OCI-LY7 (cell line): ENCODE measurements around the gene ZSWIM8. TPM values are rescaled to one million over a fixed set of nuclear protein-coding genes. Genes with fewer than 3 reads are reported as not detected.

Source experiments
- BruUV-seq: library from RNA; stranded (reverse); fragments of 400-500 nt; replicated peaks from 2 replicates; lab custom pipeline; 2021; lab: Mats Ljungman, UMichigan
- CTCF ChIA-PET: fragments of 300-600 bp; sonication (Branson Sonifier 250); formaldehyde crosslinking; loops from one replicate; lab custom pipeline; 2022; ENCODE audit warnings: antibody characterized with exemption; ENCODE audit not compliant: unreplicated experiment; lab: Charles Lee
- POLR2A ChIA-PET: fragments of 300-600 bp; sonication (Branson Sonifier 250); formaldehyde crosslinking; loops from one replicate; lab custom pipeline; 2022; ENCODE audit warnings: antibody characterized with exemption; lab: Charles Lee
- DNase-seq: peaks from one replicate; pipeline ENCODE4 v3.0.0-alpha.2; 2015; ENCODE audit warnings: low spot score
- H2AFZ ChIP-seq: fragments of 200-600 bp; sonication (generic), shearing (Covaris generic); 2 replicates; pipeline ENCODE4 v1.6.1; 2014; ENCODE audit warnings: mild to moderate bottlenecking, antibody characterized with exemption, low read length, moderate library complexity
- H3K27ac ChIP-seq: fragments of 200-600 bp; sonication (generic); 2 replicates; pipeline ENCODE4 v1.5.1; 2014; ENCODE audit warnings: mixed run types, low read depth, mild to moderate bottlenecking, moderate library complexity, low read length, inconsistent platforms; ENCODE audit not compliant: poor library complexity, severe bottlenecking
- H3K36me3 ChIP-seq: fragments of 200-600 bp; sonication (generic); 2 replicates; pipeline ENCODE4 v1.6.1; 2014; ENCODE audit warnings: mild to moderate bottlenecking, antibody characterized with exemption, low read length, moderate library complexity, mixed read lengths; ENCODE audit not compliant: insufficient read depth
- H3K4me1 ChIP-seq: fragments of 200-600 bp; sonication (generic); 2 replicates; pipeline ENCODE4 v1.5.1; 2014; ENCODE audit warnings: mild to moderate bottlenecking, low read length; ENCODE audit not compliant: insufficient read depth, poor library complexity, severe bottlenecking
- H3K4me2 ChIP-seq: fragments of 200-600 bp; sonication (generic); 2 replicates; pipeline ENCODE4 v1.6.1; 2014; ENCODE audit warnings: mild to moderate bottlenecking, low read length
- H3K4me3 ChIP-seq: fragments of 200-600 bp; sonication (generic); 2 replicates; pipeline ENCODE4 v1.5.1; 2014; ENCODE audit warnings: mild to moderate bottlenecking, low read depth, low read length; ENCODE audit not compliant: poor library complexity, severe bottlenecking
- H3K79me2 ChIP-seq: fragments of 200-600 bp; sonication (generic); 2 replicates; pipeline ENCODE4 v1.6.1; 2016; ENCODE audit warnings: low read depth, mild to moderate bottlenecking, low read length, moderate library complexity, mixed read lengths; ENCODE audit not compliant: insufficient read depth
- H3K9me2 ChIP-seq: fragments of 200-600 bp; sonication (generic); 2 replicates; pipeline ENCODE4 v1.6.1; 2016; ENCODE audit warnings: mild to moderate bottlenecking, low read length, mixed read lengths; ENCODE audit not compliant: insufficient read depth
- H3K9me3 ChIP-seq: fragments of 200-600 bp; sonication (generic); 2 replicates; pipeline ENCODE4 v1.6.1; 2014; ENCODE audit warnings: mild to moderate bottlenecking, mixed run types, low read length, mixed read lengths
- H4K20me1 ChIP-seq: fragments of 200-600 bp; sonication (generic); 2 replicates; pipeline ENCODE4 v1.6.1; 2014; ENCODE audit warnings: mild to moderate bottlenecking, antibody characterized with exemption, low read length, moderate library complexity, mixed read lengths; ENCODE audit not compliant: insufficient read depth
- EZH2phosphoT487 ChIP-seq: fragments of 200-600 bp; sonication (generic); IDR thresholded peaks from 2 replicates; pipeline ENCODE4 v1.6.1; 2018; ENCODE audit warnings: low read depth, borderline replicate concordance, mild to moderate bottlenecking, mixed run types, antibody characterized with exemption, low read length, moderate library complexity, mixed read lengths
- intact Hi-C: fragments of 100-400 bp; cut with micrococcal nuclease; formaldehyde crosslinking; loops from one replicate; pipeline ENCODE4 v1.10.0; 2022; ENCODE audit not compliant: unreplicated experiment
- total RNA-seq, 2 experiments: library from RNA; depleted of rRNA in 1 of 2; stranded (reverse); fragments of >200 nt in 1 of 2; shearing (Covaris generic) in 1 of 2; gene quantifications; 2 replicates each; pipeline ENCODE4 v1.2.3, GENCODE V29; 2014 to 2022
- TF ChIP-seq, protein P1 (sequence below): fragments of 200-600 bp; sonication (generic); conservative IDR thresholded peaks from 2 replicates; pipeline ENCODE4 v1.5.1; 2014; ENCODE audit warnings: mild to moderate bottlenecking, antibody characterized with exemption, low read length, moderate library complexity, mixed read lengths

The ZSWIM8 gene
- total RNA-seq, 2 experiments from 2014 or later: 22.0 to 52.6 TPM

DNA sequence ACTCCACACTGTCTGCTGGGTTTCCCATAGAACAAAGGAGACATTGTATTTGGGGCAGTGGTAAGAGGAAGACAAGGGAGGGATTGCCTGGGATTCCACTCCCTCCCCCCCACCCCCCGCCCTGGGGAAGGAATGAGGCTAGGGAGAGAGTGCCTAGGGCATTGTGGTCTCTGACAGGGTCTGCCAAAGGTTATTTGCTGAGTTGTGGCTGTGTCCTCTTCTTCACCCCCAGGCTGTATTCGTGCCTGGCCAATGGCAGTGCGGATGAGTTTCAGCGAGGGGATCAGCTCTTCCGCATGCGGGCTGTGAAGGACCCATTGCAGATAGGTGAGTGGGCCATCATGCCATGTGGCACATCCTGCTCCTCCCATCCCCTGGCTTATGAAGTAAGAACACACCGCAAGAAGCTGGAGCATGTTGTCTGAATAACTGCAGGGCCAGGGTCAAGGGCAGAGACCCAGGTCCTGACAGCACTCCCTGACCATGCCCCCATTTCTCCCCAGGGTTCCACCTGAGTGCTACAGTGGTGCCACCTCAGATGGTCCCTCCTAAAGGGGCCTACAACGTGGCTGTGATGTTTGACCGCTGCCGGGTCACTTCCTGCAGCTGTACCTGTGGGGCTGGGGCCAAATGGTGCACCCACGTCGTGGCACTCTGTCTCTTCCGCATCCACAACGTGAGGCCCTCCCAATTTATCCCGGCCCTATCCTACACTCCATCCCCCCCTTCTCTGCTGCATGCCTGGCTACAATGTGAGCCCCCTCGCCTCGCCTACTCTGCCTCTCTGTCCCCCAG lies 3.7 kb downstream of the ZSWIM8 start:
- Histone ChIP-seq H3K79me2 (peaks cover 21% of the 10 kb centered on the region; the same call in 1 of the 2 replicates), H3K4me3 (no peak overlapping the region), H3K4me1 (peaks cover 13% of the 10 kb centered on the region), H4K20me1 (no peaks in the 10 kb centered on the region), H3K9me2 (no peaks in the 10 kb centered on the region), H2AFZ (no peak overlapping the region), H3K9me3 (no peaks in the 10 kb centered on the region), H3K27ac (no peak overlapping the region), H3K36me3 (peaks cover 40% of the 10 kb centered on the region; the same call in 1 of the 2 replicates), H3K4me2 (no peak overlapping the region)
- CTCF ChIA-PET: no interaction called here
- POLR2A ChIA-PET: interaction anchor here (0.6 kb wide), 1 partner anchor 474 kb away, joined by 3 read pairs; no protein-coding TSS in a partner anchor
- BruUV-seq: no TSS peak
- intact Hi-C loops: no loop called here
- no peak for TF ChIP-seq EZH2phosphoT487
- TF ChIP-seq, protein P1, sequence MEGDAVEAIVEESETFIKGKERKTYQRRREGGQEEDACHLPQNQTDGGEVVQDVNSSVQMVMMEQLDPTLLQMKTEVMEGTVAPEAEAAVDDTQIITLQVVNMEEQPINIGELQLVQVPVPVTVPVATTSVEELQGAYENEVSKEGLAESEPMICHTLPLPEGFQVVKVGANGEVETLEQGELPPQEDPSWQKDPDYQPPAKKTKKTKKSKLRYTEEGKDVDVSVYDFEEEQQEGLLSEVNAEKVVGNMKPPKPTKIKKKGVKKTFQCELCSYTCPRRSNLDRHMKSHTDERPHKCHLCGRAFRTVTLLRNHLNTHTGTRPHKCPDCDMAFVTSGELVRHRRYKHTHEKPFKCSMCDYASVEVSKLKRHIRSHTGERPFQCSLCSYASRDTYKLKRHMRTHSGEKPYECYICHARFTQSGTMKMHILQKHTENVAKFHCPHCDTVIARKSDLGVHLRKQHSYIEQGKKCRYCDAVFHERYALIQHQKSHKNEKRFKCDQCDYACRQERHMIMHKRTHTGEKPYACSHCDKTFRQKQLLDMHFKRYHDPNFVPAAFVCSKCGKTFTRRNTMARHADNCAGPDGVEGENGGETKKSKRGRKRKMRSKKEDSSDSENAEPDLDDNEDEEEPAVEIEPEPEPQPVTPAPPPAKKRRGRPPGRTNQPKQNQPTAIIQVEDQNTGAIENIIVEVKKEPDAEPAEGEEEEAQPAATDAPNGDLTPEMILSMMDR: no peak
- DNase-seq: no peak

DNA sequence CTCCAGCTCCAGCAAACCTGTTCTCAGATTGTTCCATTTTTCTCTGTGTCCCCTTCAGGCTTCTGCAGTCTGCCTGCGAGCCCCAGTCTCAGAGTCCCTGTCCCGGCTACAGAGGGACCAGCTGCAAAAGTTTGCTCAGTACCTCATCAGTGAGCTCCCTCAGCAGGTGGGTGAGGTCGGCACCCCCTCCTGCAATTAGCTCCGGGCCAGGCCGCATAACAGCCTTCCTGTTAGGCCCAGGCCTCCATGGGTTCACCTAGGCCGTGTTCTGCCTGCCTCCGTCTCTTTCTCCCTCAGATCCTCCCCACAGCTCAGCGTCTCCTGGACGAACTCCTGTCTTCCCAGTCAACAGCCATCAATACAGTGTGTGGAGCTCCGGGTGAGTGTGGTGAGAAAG lies 4.3 kb downstream of the ZSWIM8 start:
- BruUV-seq: no TSS peak
- H3K4me3 ChIP-seq: no peak overlapping the region
- POLR2A ChIA-PET: no interaction called here
- no peak overlapping the region for H3K4me2 ChIP-seq
- CTCF ChIA-PET: no interaction called here
- no peaks in the 10 kb centered on the region for H3K9me2 ChIP-seq
- peaks cover 46% of the 10 kb centered on the region; the same call in 1 of the 2 replicates for H3K36me3 ChIP-seq
- H3K9me3 ChIP-seq: no peaks in the 10 kb centered on the region
- H2AFZ ChIP-seq: no peak overlapping the region
- no peaks in the 10 kb centered on the region for H4K20me1 ChIP-seq
- H3K27ac ChIP-seq: no peak overlapping the region
- peaks cover 10% of the 10 kb centered on the region for H3K4me1 ChIP-seq
- intact Hi-C loops: no loop called here
- TF ChIP-seq, protein P1: no peak
- no peak for TF ChIP-seq EZH2phosphoT487
- no peak for DNase-seq
- peaks cover 16% of the 10 kb centered on the region; the same call in 1 of the 2 replicates for H3K79me2 ChIP-seq
